Measurements from ENCODE around the gene TM2D1. TPM values are rescaled to one million over a fixed set of nuclear protein-coding genes. Genes with fewer than 3 reads are reported as not detected.

TM2D1 gene
- total RNA-seq, 1 donor from 2014 or later, result 48.6 TPM

GRCh38 chr1:61644303-61644702, 80.6 kb downstream of the TM2D1 start:
- Histone ChIP-seq H3K4me1 (peaks cover 9% of the 10 kb centered on the region), H3K27ac (no peak overlapping the region), H3K27me3 (no peaks in the 10 kb centered on the region), H3K4me3 (no peak overlapping the region), H3K36me3 (no peaks in the 10 kb centered on the region), H3K9me3 (no peaks in the 10 kb centered on the region)
- intact Hi-C loops (cut with DNase I), result loop anchor here (10.0 kb wide), 1 partner anchor 590 kb away; no protein-coding TSS in a partner anchor
- DNase-seq (ENCODE audit: extremely low spot score in 2 of 2), result no peak
- no peak for TF ChIP-seq POLR2AphosphoS5 (IDR thresholded peaks at IDR 0.05; ENCODE audit: insufficient read depth in 1 of 2, low read depth in 1 of 2)
- TF ChIP-seq CTCF (IDR thresholded peaks at IDR 0.05), result no peak
- TF ChIP-seq POLR2A (IDR thresholded peaks at IDR 0.05), result no peak

GRCh38 chr1:61642475-61643232, 82.3 kb downstream of the TM2D1 start:
- peaks cover 24% of the 10 kb centered on the region for H3K4me1 ChIP-seq
- TF ChIP-seq POLR2A (IDR thresholded peaks at IDR 0.05), result no peak
- TF ChIP-seq POLR2AphosphoS5 (IDR thresholded peaks at IDR 0.05; ENCODE audit: insufficient read depth in 1 of 2, low read depth in 1 of 2), result no peak
- no peak for TF ChIP-seq CTCF (IDR thresholded peaks at IDR 0.05)
- DNase-seq (ENCODE audit: extremely low spot score in 2 of 2), result no peak
- no peaks in the 10 kb centered on the region for H3K36me3 ChIP-seq
- no peaks in the 10 kb centered on the region for H3K9me3 ChIP-seq
- intact Hi-C loops (cut with DNase I), result loop anchor here (10.0 kb wide), 1 partner anchor 588 kb away; no protein-coding TSS in a partner anchor
- H3K27me3 ChIP-seq, result no peaks in the 10 kb centered on the region
- H3K27ac ChIP-seq, result no peak overlapping the region
- no peak overlapping the region for H3K4me3 ChIP-seq

- intact Hi-C loops (cut with DNase I), result loop anchor here (10.0 kb wide), 1 partner anchor 587 kb away; no protein-coding TSS in a partner anchor
- H3K27ac ChIP-seq, result no peak overlapping the region
- H3K9me3 ChIP-seq, result no peaks in the 10 kb centered on the region
Observed at GRCh38 chr1:61641578-61642336, 83.2 kb downstream of the TM2D1 start.

GRCh38 chr1:61640531-61641530, 84.1 kb downstream of the TM2D1 start:
- no peaks in the 10 kb centered on the region for H3K27me3 ChIP-seq
- no peaks in the 10 kb centered on the region for H3K36me3 ChIP-seq
- H3K4me3 ChIP-seq, result no peak overlapping the region
- H3K9me3 ChIP-seq, result no peaks in the 10 kb centered on the region
- TF ChIP-seq CTCF (IDR thresholded peaks at IDR 0.05) (no peak), POLR2AphosphoS5 (IDR thresholded peaks at IDR 0.05; ENCODE audit: insufficient read depth in 1 of 2, low read depth in 1 of 2) (no peak)
- H3K27ac ChIP-seq, result no peak overlapping the region
- intact Hi-C loops (cut with DNase I), result loop anchor here (10.0 kb wide), 1 partner anchor 586 kb away; no protein-coding TSS in a partner anchor
- no peak for DNase-seq (ENCODE audit: extremely low spot score in 2 of 2)
- H3K4me1 ChIP-seq, result peaks cover 27% of the 10 kb centered on the region

More at GRCh38 chr1:61641578-61642336, 83.2 kb downstream of the TM2D1 start:
- DNase-seq (ENCODE audit: extremely low spot score in 2 of 2), result no peak
- no peaks in the 10 kb centered on the region for H3K36me3 ChIP-seq
- H3K4me1 ChIP-seq, result peaks cover 27% of the 10 kb centered on the region
- TF ChIP-seq POLR2AphosphoS5 (IDR thresholded peaks at IDR 0.05; ENCODE audit: insufficient read depth in 1 of 2, low read depth in 1 of 2) (peak in 1 of 2 donors; percentile 13), CTCF (IDR thresholded peaks at IDR 0.05) (peak; percentile 7 to 56 (median 31)), POLR2A (IDR thresholded peaks at IDR 0.05) (no peak)
- no peak overlapping the region for H3K4me3 ChIP-seq
- no peaks in the 10 kb centered on the region for H3K27me3 ChIP-seq

Measured in vagina (tissue), 2 donors.